ENCODE results near the gene GALNT12. TPM values are rescaled to one million over a fixed set of nuclear protein-coding genes. Genes with fewer than 3 reads are reported as not detected.

GALNT12 gene
- polyA plus RNA-seq, 3 donors, result 2.8 to 4.5 (median 3.3) TPM

GRCh38 chr9:98866435-98867102 lies 59.1 kb downstream of the GALNT12 start:
- no peak overlapping the region for H3K27ac ChIP-seq (ENCODE audit: low read depth, low read length)
- 55 to 67% (median 55%) methylated on average over 6 of the region's 6 CpGs for WGBS, 3 donors

GRCh38 chr9:98867103-98867428 lies 59.6 kb downstream of the GALNT12 start:
- 33 to 40% (median 34%) methylated on average over 1 of the region's 1 CpG for WGBS, 3 donors
- H3K27ac ChIP-seq (ENCODE audit: low read depth, low read length), result no peak overlapping the region

GRCh38 chr9:98867429-98868168 lies 60.1 kb downstream of the GALNT12 start:
- 21 to 37% (median 30%) methylated on average over 4 of the region's 4 CpGs for WGBS, 3 donors
- peak overlapping the region; percentile 51 for H3K27ac ChIP-seq (ENCODE audit: low read depth, low read length)

GRCh38 chr9:98869078-98869745 lies 61.7 kb downstream of the GALNT12 start:
- 85 to 95% (median 87%) methylated on average over 8 of the region's 8 CpGs for WGBS, 3 donors
- H3K27ac ChIP-seq (ENCODE audit: low read depth, low read length), result no peak overlapping the region

GRCh38 chr9:98869866-98870265 lies 62.4 kb downstream of the GALNT12 start:
- whole genome bisulfite sequencing, 3 donors, result 60 to 82% (median 73%) methylated on average over 3 of the region's 3 CpGs
- H3K27ac ChIP-seq (ENCODE audit: low read depth, low read length), result no peak overlapping the region

- WGBS, 3 donors, result 65 to 77% (median 68%) methylated on average over 5 of the region's 5 CpGs
- no peak overlapping the region for H3K27ac ChIP-seq (ENCODE audit: low read depth, low read length)
Measured at GRCh38 chr9:98870782-98871557, 63.5 kb downstream of the GALNT12 start.

GRCh38 chr9:98871558-98872065 lies 64.1 kb downstream of the GALNT12 start:
- WGBS, 3 donors, result 77 to 89% (median 84%) methylated on average over 9 of the region's 9 CpGs

GRCh38 chr9:98873526-98873925 lies 66.1 kb downstream of the GALNT12 start:
- WGBS, 3 donors, result 65 to 91% (median 79%) methylated on average over 2 of the region's 2 CpGs
- no peak overlapping the region for H3K27ac ChIP-seq (ENCODE audit: low read depth, low read length)

More at GRCh38 chr9:98871558-98872065, 64.1 kb downstream of the GALNT12 start:
- H3K27ac ChIP-seq (ENCODE audit: low read depth, low read length), result no peak overlapping the region

GRCh38 chr9:98873951-98874371 lies 66.5 kb downstream of the GALNT12 start:
- WGBS, 3 donors, result 24 to 57% (median 43%) methylated on average over 3 of the region's 3 CpGs
- no peak overlapping the region for H3K27ac ChIP-seq (ENCODE audit: low read depth, low read length)

GRCh38 chr9:98874721-98875255 lies 67.3 kb downstream of the GALNT12 start:
- no peak overlapping the region for H3K27ac ChIP-seq (ENCODE audit: low read depth, low read length)

GRCh38 chr9:98875536-98875935 lies 68.1 kb downstream of the GALNT12 start:
- 75 to 91% (median 86%) methylated on average over 5 of the region's 5 CpGs for WGBS, 3 donors

More at GRCh38 chr9:98874721-98875255, 67.3 kb downstream of the GALNT12 start:
- WGBS, 3 donors, result 83 to 96% (median 87%) methylated on average over 5 of the region's 5 CpGs

GRCh38 chr9:98877311-98877710 lies 69.8 kb downstream of the GALNT12 start:
- 84 to 87% (median 84%) methylated on average over 6 of the region's 6 CpGs for WGBS, 3 donors
- H3K27ac ChIP-seq (ENCODE audit: low read depth, low read length), result no peak overlapping the region

More at GRCh38 chr9:98875536-98875935, 68.1 kb downstream of the GALNT12 start:
- no peak overlapping the region for H3K27ac ChIP-seq (ENCODE audit: low read depth, low read length)

GRCh38 chr9:98879094-98879962 lies 71.9 kb downstream of the GALNT12 start:
- WGBS, 3 donors, result 57 to 78% (median 75%) methylated on average over 5 of the region's 5 CpGs

GRCh38 chr9:98879963-98880310 lies 72.5 kb downstream of the GALNT12 start:
- no peak overlapping the region for H3K27ac ChIP-seq (ENCODE audit: low read depth, low read length)

More at GRCh38 chr9:98879094-98879962, 71.9 kb downstream of the GALNT12 start:
- no peak overlapping the region for H3K27ac ChIP-seq (ENCODE audit: low read depth, low read length)

GRCh38 chr9:98880311-98881015 lies 73.0 kb downstream of the GALNT12 start:
- WGBS, 3 donors, result 45 to 80% (median 66%) methylated on average over 7 of the region's 7 CpGs
- no peak overlapping the region for H3K27ac ChIP-seq (ENCODE audit: low read depth, low read length)

More at GRCh38 chr9:98879963-98880310, 72.5 kb downstream of the GALNT12 start:
- WGBS, 3 donors, result 37 to 56% (median 53%) methylated on average over 8 of the region's 8 CpGs

- H3K27ac ChIP-seq (ENCODE audit: low read depth, low read length), result no peak overlapping the region
- WGBS, 3 donors, result 70 to 88% (median 78%) methylated on average over 2 to 3 of the region's 3 CpGs
Measured at GRCh38 chr9:98881356-98881755, 73.9 kb downstream of the GALNT12 start.
